Loucy (cell line): ENCODE measurements around the gene CEBPB.

Experiments used
- H2AFZ ChIP-seq: fragments of 200-600 bp; sonication (generic); 2 replicates; pipeline ENCODE4 v1.6.0; 2016; ENCODE audit warnings: antibody characterized with exemption, mild to moderate bottlenecking, low read length, moderate library complexity
- H3F3A ChIP-seq: fragments of 200-600 bp; 2 replicates; pipeline ENCODE4 v1.6.0; 2016; ENCODE audit warnings: antibody characterized with exemption, low read depth, mild to moderate bottlenecking
- H3K27me3 ChIP-seq: fragments of 200-600 bp; sonication (generic); 2 replicates; pipeline ENCODE4 v1.6.1; 2014; ENCODE audit warnings: low read length, mild to moderate bottlenecking; ENCODE audit not compliant: insufficient read depth, poor library complexity, severe bottlenecking
- H3K36me3 ChIP-seq: fragments of 200-600 bp; sonication (generic); 2 replicates; pipeline ENCODE4 v1.6.1; 2016; ENCODE audit warnings: low read length; ENCODE audit not compliant: insufficient read depth
- H3K4me1 ChIP-seq: fragments of 200-600 bp; sonication (generic); 2 replicates; pipeline ENCODE4 v1.5.1; 2014; ENCODE audit warnings: low read length, mild to moderate bottlenecking; ENCODE audit not compliant: insufficient read depth, poor library complexity, severe bottlenecking
- H3K4me2 ChIP-seq: fragments of 200-600 bp; sonication (generic); 2 replicates; pipeline ENCODE4 v1.6.0; 2014; ENCODE audit warnings: antibody characterized with exemption, low read length, low read depth, mild to moderate bottlenecking; ENCODE audit not compliant: poor library complexity, severe bottlenecking
- H3K4me3 ChIP-seq: fragments of 200-600 bp; sonication (generic); 2 replicates; pipeline ENCODE4 v1.5.1; 2014; ENCODE audit warnings: low read length, mild to moderate bottlenecking, mixed read lengths; ENCODE audit not compliant: poor library complexity, severe bottlenecking
- H3K79me2 ChIP-seq: fragments of 200-600 bp; sonication (generic); 2 replicates; pipeline ENCODE4 v1.6.1; 2014; ENCODE audit warnings: low read length; ENCODE audit not compliant: insufficient read depth
- H3K9ac ChIP-seq: fragments of 200-600 bp; sonication (generic); 2 replicates; pipeline ENCODE4 v1.6.0; 2014; ENCODE audit warnings: mild to moderate bottlenecking, low read depth, low read length, moderate library complexity; ENCODE audit not compliant: poor library complexity, severe bottlenecking
- H3K9me2 ChIP-seq: fragments of 200-600 bp; sonication (generic); replicated peaks from 2 replicates; pipeline ENCODE4 v1.6.1; 2016; ENCODE audit warnings: low read depth, low read length, mixed read lengths
- H3K9me3 ChIP-seq: fragments of 200-600 bp; sonication (generic); 2 replicates; pipeline ENCODE4 v1.6.1; 2014; ENCODE audit warnings: mild to moderate bottlenecking, antibody characterized with exemption, low read length, low read depth; ENCODE audit not compliant: insufficient read depth
- H4K20me1 ChIP-seq: fragments of 200-600 bp; sonication (generic); 2 replicates; pipeline ENCODE4 v1.6.0; 2014; ENCODE audit warnings: antibody characterized with exemption, low read length, mild to moderate bottlenecking; ENCODE audit not compliant: insufficient read depth, poor library complexity, severe bottlenecking
- CTCF ChIP-seq: fragments of 200-600 bp; sonication (generic); conservative IDR thresholded peaks from 2 replicates; pipeline ENCODE4 v1.5.1; 2014; ENCODE audit warnings: mild to moderate bottlenecking, antibody characterized with exemption, low read length
- EZH2phosphoT487 ChIP-seq: fragments of 200-600 bp; IDR thresholded peaks from 2 replicates; pipeline ENCODE4 v1.6.1; 2018; ENCODE audit warnings: antibody characterized with exemption, mild to moderate bottlenecking, moderate library complexity, borderline replicate concordance

The CEBPB gene

GRCh38 chr20:50232651-50233324 lies 42.2 kb downstream of the CEBPB start:
- Histone ChIP-seq H3K79me2 (no peaks in the 10 kb centered on the region), H3K4me1 (no peaks in the 10 kb centered on the region), H3K9ac (no peak overlapping the region)

GRCh38 chr20:50233325-50234212 lies 42.9 kb downstream of the CEBPB start:
- Histone ChIP-seq H2AFZ (no peak overlapping the region), H3K9me2 (no peaks in the 10 kb centered on the region), H3K27me3 (no peaks in the 10 kb centered on the region), H3K4me3 (no peak overlapping the region), H3K36me3 (no peaks in the 10 kb centered on the region), H3K79me2 (no peaks in the 10 kb centered on the region), H3K9ac (no peak overlapping the region), H3K4me1 (no peaks in the 10 kb centered on the region), H3K4me2 (no peak overlapping the region), H3K9me3 (no peaks in the 10 kb centered on the region), H4K20me1 (no peaks in the 10 kb centered on the region), H3F3A (no peaks in the 10 kb centered on the region)
- no peak for TF ChIP-seq CTCF
- TF ChIP-seq EZH2phosphoT487: no peak

More at GRCh38 chr20:50232651-50233324, 42.2 kb downstream of the CEBPB start:
- H4K20me1 ChIP-seq: no peaks in the 10 kb centered on the region
- no peak overlapping the region for H3K4me3 ChIP-seq
- no peak overlapping the region for H3K4me2 ChIP-seq
- TF ChIP-seq CTCF: no peak
- TF ChIP-seq EZH2phosphoT487: no peak
- H3K36me3 ChIP-seq: no peaks in the 10 kb centered on the region
- H3K27me3 ChIP-seq: no peaks in the 10 kb centered on the region
- H3K9me2 ChIP-seq: no peaks in the 10 kb centered on the region
- no peaks in the 10 kb centered on the region for H3F3A ChIP-seq
- no peaks in the 10 kb centered on the region for H3K9me3 ChIP-seq
- no peak overlapping the region for H2AFZ ChIP-seq

- Histone ChIP-seq H3K4me1 (no peaks in the 10 kb centered on the region), H3K79me2 (no peaks in the 10 kb centered on the region), H4K20me1 (no peaks in the 10 kb centered on the region), H2AFZ (no peak overlapping the region), H3K9me2 (no peaks in the 10 kb centered on the region), H3K4me2 (no peak overlapping the region), H3K4me3 (no peak overlapping the region), H3K9ac (no peak overlapping the region), H3K36me3 (no peaks in the 10 kb centered on the region), H3F3A (no peaks in the 10 kb centered on the region), H3K27me3 (no peaks in the 10 kb centered on the region), H3K9me3 (no peaks in the 10 kb centered on the region)
- TF ChIP-seq CTCF (no peak), EZH2phosphoT487 (no peak)
Observed at GRCh38 chr20:50234288-50234687, 43.7 kb downstream of the CEBPB start.
